H9 (cell line): ENCODE data around the gene NAPG. TPM values are rescaled to one million over a fixed set of nuclear protein-coding genes. Genes with fewer than 3 reads are reported as not detected.

Experiments
- DNase-seq: peaks from one replicate; pipeline ENCODE4 v3.0.0-alpha.2; 2017
- H2AFZ ChIP-seq: one replicate; pipeline ENCODE4 v1.6.1; 2013; ENCODE audit warnings: mild to moderate bottlenecking, low read length, control low read depth, moderate library complexity
- H2AK5ac ChIP-seq: 2 replicates; pipeline ENCODE4 v1.6.1; 2013; ENCODE audit warnings: low read length, control low read depth, mixed read lengths; ENCODE audit not compliant: insufficient read length
- H2BK120ac ChIP-seq: one replicate; pipeline ENCODE4 v1.6.1; 2013; ENCODE audit warnings: low read depth, mild to moderate bottlenecking, low read length, control low read depth, inconsistent platforms; ENCODE audit not compliant: poor library complexity, severe bottlenecking
- H2BK12ac ChIP-seq: 2 replicates; pipeline ENCODE4 v1.6.1; 2013; ENCODE audit warnings: low read length, control low read depth, mixed read lengths, low read depth; ENCODE audit not compliant: insufficient read length
- H2BK15ac ChIP-seq: 2 replicates; pipeline ENCODE4 v1.6.1; 2013; ENCODE audit warnings: low read depth, low read length, control low read depth
- H2BK20ac ChIP-seq: one replicate; pipeline ENCODE4 v1.6.1; 2013; ENCODE audit warnings: low read depth, mild to moderate bottlenecking, low read length, control low read depth, inconsistent platforms; ENCODE audit not compliant: poor library complexity, severe bottlenecking
- H2BK5ac ChIP-seq: 2 replicates; pipeline ENCODE4 v1.6.1; 2013; ENCODE audit warnings: low read length, control low read depth, mixed read lengths; ENCODE audit not compliant: insufficient read length
- H3K14ac ChIP-seq: 2 replicates; pipeline ENCODE4 v1.6.1; 2013; ENCODE audit warnings: low read length, control low read depth; ENCODE audit not compliant: insufficient read depth
- H3K18ac ChIP-seq: 2 replicates; pipeline ENCODE4 v1.6.1; 2013; ENCODE audit warnings: low read depth, mild to moderate bottlenecking, mixed read lengths, low read length, control low read depth; ENCODE audit not compliant: insufficient read length
- H3K23ac ChIP-seq: 2 replicates; pipeline ENCODE4 v1.6.1; 2013; ENCODE audit warnings: low read length, control low read depth, mixed read lengths, low read depth; ENCODE audit not compliant: insufficient read length
- H3K23me2 ChIP-seq: 2 replicates; pipeline ENCODE4 v1.6.1; 2013; ENCODE audit warnings: low read depth, mild to moderate bottlenecking, mixed read lengths, low read length, control low read depth; ENCODE audit not compliant: insufficient read length, poor library complexity, severe bottlenecking
- H3K27ac ChIP-seq: 2 replicates; pipeline ENCODE4 v1.5.1; 2013; ENCODE audit warnings: low read length, control low read depth, mixed read lengths, low read depth; ENCODE audit not compliant: insufficient read length
- H3K27me3 ChIP-seq: 2 replicates; pipeline ENCODE4 v1.6.1; 2013; ENCODE audit warnings: low read length, control low read depth, inconsistent platforms; ENCODE audit not compliant: insufficient read depth
- H3K4ac ChIP-seq: 2 replicates; pipeline ENCODE4 v1.6.1; 2013; ENCODE audit warnings: low read depth, mild to moderate bottlenecking, control low read depth, inconsistent platforms, low read length, moderate library complexity
- H3K4me1 ChIP-seq: 2 replicates; pipeline ENCODE4 v1.6.1; 2013; ENCODE audit warnings: low read length, control low read depth, inconsistent platforms; ENCODE audit not compliant: insufficient read depth
- H3K4me2 ChIP-seq: 2 replicates; pipeline ENCODE4 v1.6.1; 2013; ENCODE audit warnings: low read length, control low read depth, mixed read lengths; ENCODE audit not compliant: insufficient read length, insufficient read depth
- H3K56ac ChIP-seq: 2 replicates; pipeline ENCODE4 v1.6.1; 2013; ENCODE audit warnings: low read depth, mild to moderate bottlenecking, mixed read lengths, low read length, control low read depth; ENCODE audit not compliant: insufficient read length
- H3K79me1 ChIP-seq: 2 replicates; pipeline ENCODE4 v1.6.1; 2013; ENCODE audit warnings: low read depth, mild to moderate bottlenecking, moderate library complexity, low read length, control low read depth, inconsistent platforms; ENCODE audit not compliant: insufficient read depth, poor library complexity, severe bottlenecking
- H3K79me2 ChIP-seq: 2 replicates; pipeline ENCODE4 v1.6.1; 2013; ENCODE audit warnings: low read length, control low read depth, inconsistent platforms; ENCODE audit not compliant: insufficient read depth
- H3K9ac ChIP-seq: 2 replicates; pipeline ENCODE4 v1.6.1; 2013; ENCODE audit warnings: low read length, control low read depth, mixed read lengths; ENCODE audit not compliant: insufficient read length; ENCODE audit errors: extremely low read depth
- H3K9me3 ChIP-seq: one replicate; pipeline ENCODE4 v1.6.1; 2013; ENCODE audit warnings: low read depth, low read length, inconsistent platforms; ENCODE audit not compliant: control insufficient read depth
- H3T11ph ChIP-seq: one replicate; pipeline ENCODE4 v1.6.1; 2013; ENCODE audit warnings: mild to moderate bottlenecking, low read length, control low read depth, inconsistent platforms
- H4K20me1 ChIP-seq: one replicate; pipeline ENCODE4 v1.6.1; 2013; ENCODE audit not compliant: control insufficient read depth, insufficient read length, insufficient read depth
- H4K5ac ChIP-seq: 2 replicates; pipeline ENCODE4 v1.6.1; 2013; ENCODE audit warnings: low read depth, mild to moderate bottlenecking, mixed read lengths, low read length, control low read depth; ENCODE audit not compliant: insufficient read length
- H4K8ac ChIP-seq: replicated peaks from 2 replicates; pipeline ENCODE4 v1.6.1; 2013; ENCODE audit warnings: low read length, control low read depth, mixed read lengths, low read depth; ENCODE audit not compliant: insufficient read length
- H4K91ac ChIP-seq: 2 replicates; pipeline ENCODE4 v1.6.1; 2013; ENCODE audit warnings: low read depth, mild to moderate bottlenecking, moderate library complexity, mixed read lengths, low read length, control low read depth; ENCODE audit not compliant: insufficient read length
- H3K27ac Mint-ChIP-seq, 3 experiments: 2 replicates in 2 of 3; 3 replicates in 1 of 3; pipeline ENCODE4 v1.8.0; 2020 to 2021; ENCODE audit warnings: mixed read lengths in 3 of 3, mild to moderate bottlenecking in 1 of 3, moderate library complexity in 1 of 3
- H3K27me3 Mint-ChIP-seq: 2 replicates; pipeline ENCODE4 v1.8.0; 2021; ENCODE audit warnings: low read depth, mild to moderate bottlenecking, moderate library complexity, mixed read lengths
- H3K36me3 Mint-ChIP-seq, 3 experiments: 2 replicates in 2 of 3; 3 replicates in 1 of 3; pipeline ENCODE4 v1.8.0; 2020 to 2021; ENCODE audit warnings: low read depth in 3 of 3, mixed read lengths in 3 of 3; ENCODE audit not compliant: insufficient read depth in 1 of 3
- H3K4me1 Mint-ChIP-seq, 2 experiments: 2 replicates each; pipeline ENCODE4 v1.8.0; 2020; ENCODE audit warnings: mixed read lengths in 2 of 2
- H3K4me3 Mint-ChIP-seq, 2 experiments: 2 replicates in 1 of 2; 3 replicates in 1 of 2; pipeline ENCODE4 v1.8.0; 2020 to 2021; ENCODE audit warnings: mild to moderate bottlenecking in 2 of 2, mixed read lengths in 2 of 2, moderate library complexity in 1 of 2
- H3K9me3 Mint-ChIP-seq, 2 experiments: 2 replicates in 1 of 2; 3 replicates in 1 of 2; pipeline ENCODE4 v1.8.0; 2020; ENCODE audit warnings: mild to moderate bottlenecking in 2 of 2, mixed read lengths in 2 of 2, moderate library complexity in 1 of 2
- CTCF ChIP-seq: fragments of 200-600 bp; sonication (generic); conservative IDR thresholded peaks from 3 replicates; pipeline ENCODE4 v1.8.0; 2021; ENCODE audit warnings: antibody characterized with exemption, mild to moderate bottlenecking
- whole genome bisulfite sequencing: extraction: QIAGEN DNeasy Blood & Tissue Kit; methylation state at CpG from one replicate; pipeline ENCODE4 v1.1.7; 2013; ENCODE audit warnings: missing lambda C conversion rate, low lambda C conversion rate, mixed read lengths; ENCODE audit not compliant: insufficient read length; ENCODE audit errors: extremely low coverage; 5-methylcytosine and 5-hydroxymethylcytosine counted together
- total RNA-seq: library from RNA; stranded (reverse); gene quantifications from 2 replicates; pipeline ENCODE4 v1.2.1, GENCODE V29; 2021

NAPG gene
- total RNA-seq, 1 experiment from 2014 or later: 30.9 TPM

- H3K9ac ChIP-seq: no peak overlapping the region
- no peak overlapping the region for H3K23ac ChIP-seq
- no peak overlapping the region for H2BK20ac ChIP-seq
- no peak overlapping the region for H2AFZ ChIP-seq
- TF ChIP-seq CTCF: no peak
- H3K79me2 ChIP-seq: no peaks in the 10 kb centered on the region
- no peak overlapping the region for H2BK5ac ChIP-seq
- no peak overlapping the region for H4K5ac ChIP-seq
- H3K27me3 ChIP-seq: no peaks in the 10 kb centered on the region
- no peak overlapping the region for H4K91ac ChIP-seq
- no peaks in the 10 kb centered on the region for H4K20me1 ChIP-seq
- Mint-ChIP-seq H3K9me3 (peaks cover 1 to 3% of the 10 kb centered on the region in 2 experiments; a peak in 2 of 5 replicates), H3K4me3 (no peak overlapping the region), H3K27ac (no peak overlapping the region), H3K27me3 (peaks cover 2% of the 10 kb centered on the region; the same call in 1 of the 2 replicates), H3K36me3 (peaks cover 0 to 5% (median 2%) of the 10 kb centered on the region in 3 experiments; a peak in 2 of 7 replicates), H3K4me1 (no peaks in the 10 kb centered on the region)
- no peak overlapping the region for H3K27ac ChIP-seq
- H3K79me1 ChIP-seq: no peaks in the 10 kb centered on the region
- H2AK5ac ChIP-seq: no peak overlapping the region
- H3K4me2 ChIP-seq: no peak overlapping the region
- H2BK120ac ChIP-seq: no peak overlapping the region
- no peaks in the 10 kb centered on the region for H3K4me1 ChIP-seq
- no peak overlapping the region for H3K4ac ChIP-seq
- no peak overlapping the region for H3K14ac ChIP-seq
- no peak overlapping the region for H3K56ac ChIP-seq
- H2BK12ac ChIP-seq: no peak overlapping the region
- H4K8ac ChIP-seq: no peak overlapping the region
- WGBS: no CpG with 5 or more reads among the region's 8 CpGs
- no peak for DNase-seq
- no peaks in the 10 kb centered on the region for H3K23me2 ChIP-seq
- no peak overlapping the region for H2BK15ac ChIP-seq
- no peak overlapping the region for H3K18ac ChIP-seq
- H3T11ph ChIP-seq: no peak overlapping the region
- no peaks in the 10 kb centered on the region for H3K9me3 ChIP-seq
These were observed 64.6 kb downstream of the NAPG start for GRCh38 chr18:10590412-10590811.
